Loucy (cell line): ENCODE data around the gene GAS7.

Source experiments
- CTCF ChIP-seq: fragments of 200-600 bp; sonication (generic); conservative IDR thresholded peaks from 2 replicates; pipeline ENCODE4 v1.5.1; 2014; ENCODE audit warnings: mild to moderate bottlenecking, antibody characterized with exemption, low read length
- EZH2phosphoT487 ChIP-seq: fragments of 200-600 bp; IDR thresholded peaks from 2 replicates; pipeline ENCODE4 v1.6.1; 2018; ENCODE audit warnings: antibody characterized with exemption, mild to moderate bottlenecking, moderate library complexity, borderline replicate concordance

- TF ChIP-seq CTCF = no peak
- TF ChIP-seq EZH2phosphoT487 = no peak
Observed at GRCh38 chr17:10036511-10037061, 161.8 kb downstream of the GAS7 start.
